IMR-90 (cell line): ENCODE results near the gene CIT. TPM values are rescaled to one million over a fixed set of nuclear protein-coding genes. Genes with fewer than 3 reads are reported as not detected.

ENCODE experiments used
- ATAC-seq: fragments of 200-7000 bp; cut with Tn5 transposase; 2 replicates; pipeline ENCODE4 v1.9.1; 2020; ENCODE audit warnings: low read depth, mild to moderate bottlenecking, moderate library complexity
- BruUV-seq: library from RNA; stranded (reverse); fragments of 400-500 nt; replicated peaks from 2 replicates; lab custom pipeline; 2021; lab: Mats Ljungman, UMichigan
- CTCF ChIA-PET: fragments of 300-600 bp; formaldehyde crosslinking; extraction: SDS; loops from one replicate; lab custom pipeline; 2021; ENCODE audit warnings: antibody characterized with exemption; lab: Yijun Ruan, JAX
- POLR2A ChIA-PET: fragments of 300-600 bp; sonication (Branson Sonifier 250); formaldehyde crosslinking; loops from one replicate; lab custom pipeline; 2022; ENCODE audit warnings: antibody characterized with exemption; ENCODE audit not compliant: unreplicated experiment; lab: Charles Lee
- DNase-seq: peaks from one replicate; pipeline ENCODE4 v3.0.0; 2013
- H2AFZ ChIP-seq: replicated peaks from 2 replicates; pipeline ENCODE3; 2013; ENCODE audit warnings: low read length, mild to moderate bottlenecking; ENCODE audit not compliant: poor library complexity
- H2AK5ac ChIP-seq: 2 replicates; pipeline ENCODE4 v1.6.1; 2013; ENCODE audit warnings: low read depth, low read length, inconsistent platforms
- H2AK9ac ChIP-seq: replicated peaks from 2 replicates; pipeline ENCODE3; 2013; ENCODE audit warnings: mild to moderate bottlenecking, low read depth, low read length, moderate library complexity; ENCODE audit not compliant: poor library complexity
- H2BK120ac ChIP-seq: 2 replicates; pipeline ENCODE4 v1.6.1; 2013; ENCODE audit warnings: low read depth, low read length, inconsistent platforms
- H2BK15ac ChIP-seq: 3 replicates; pipeline ENCODE4 v1.6.1; 2013; ENCODE audit warnings: low read depth, low read length, inconsistent platforms
- H2BK20ac ChIP-seq: 2 replicates; pipeline ENCODE4 v1.6.1; 2013; ENCODE audit warnings: low read depth, mild to moderate bottlenecking, inconsistent platforms, low read length, moderate library complexity
- H2BK5ac ChIP-seq: 2 replicates; pipeline ENCODE4 v1.6.1; 2013; ENCODE audit warnings: mild to moderate bottlenecking, low read depth, low read length, inconsistent platforms; ENCODE audit not compliant: poor library complexity, severe bottlenecking
- H3K14ac ChIP-seq: replicated peaks from 2 replicates; pipeline ENCODE4 v1.6.1; 2013; ENCODE audit warnings: low read depth, low read length, inconsistent platforms
- H3K18ac ChIP-seq: 2 replicates; pipeline ENCODE4 v1.6.1; 2013; ENCODE audit warnings: low read depth, low read length, control low read depth
- H3K23ac ChIP-seq: 2 replicates; pipeline ENCODE4 v1.6.1; 2013; ENCODE audit warnings: low read depth, low read length, inconsistent platforms
- H3K27ac ChIP-seq: 2 replicates; pipeline ENCODE4 v1.5.1; 2013; ENCODE audit warnings: mild to moderate bottlenecking, control low read depth, low read length; ENCODE audit not compliant: insufficient read depth
- H3K27me3 ChIP-seq: 2 replicates; pipeline ENCODE4 v1.6.1; 2013; ENCODE audit warnings: low read length; ENCODE audit not compliant: control insufficient read depth, insufficient read depth
- H3K36me3 ChIP-seq: 2 replicates; pipeline ENCODE4 v1.6.1; 2013; ENCODE audit warnings: low read length, mixed read lengths; ENCODE audit not compliant: control insufficient read depth, insufficient read depth
- H3K4ac ChIP-seq: 2 replicates; pipeline ENCODE4 v1.6.1; 2013; ENCODE audit warnings: low read depth, low read length, inconsistent platforms
- H3K4me1 ChIP-seq: 2 replicates; pipeline ENCODE4 v1.6.1; 2013; ENCODE audit warnings: low read length, mixed read lengths; ENCODE audit not compliant: control insufficient read depth, insufficient read depth
- H3K4me2 ChIP-seq: 2 replicates; pipeline ENCODE4 v1.6.1; 2013; ENCODE audit warnings: low read depth, mild to moderate bottlenecking, control low read depth, low read length, moderate library complexity
- H3K4me3 ChIP-seq: 2 replicates; pipeline ENCODE4 v1.5.1; 2013; ENCODE audit warnings: low read depth, mild to moderate bottlenecking, control low read depth, low read length, moderate library complexity; ENCODE audit not compliant: insufficient read depth
- H3K56ac ChIP-seq: 2 replicates; pipeline ENCODE4 v1.6.1; 2013; ENCODE audit warnings: low read length, inconsistent platforms; ENCODE audit not compliant: insufficient read depth; ENCODE audit errors: extremely low read depth
- H3K79me1 ChIP-seq, 2 experiments: 2 replicates each; pipeline ENCODE4 v1.6.1; 2013; ENCODE audit warnings: low read length in 2 of 2, inconsistent platforms in 1 of 2, low read depth in 1 of 2
- H3K9ac ChIP-seq: 2 replicates; pipeline ENCODE4 v1.6.1; 2013; ENCODE audit warnings: low read depth, low read length, control low read depth
- H3K9me1 ChIP-seq: 2 replicates; pipeline ENCODE4 v1.6.1; 2013; ENCODE audit warnings: low read length, inconsistent platforms; ENCODE audit not compliant: insufficient read depth
- H3K9me3 ChIP-seq: 2 replicates; pipeline ENCODE4 v1.6.1; 2013; ENCODE audit warnings: low read length; ENCODE audit not compliant: control insufficient read depth, insufficient read depth
- H4K20me1 ChIP-seq: 2 replicates; pipeline ENCODE4 v1.6.1; 2013; ENCODE audit warnings: low read length, inconsistent platforms; ENCODE audit not compliant: insufficient read depth
- H4K5ac ChIP-seq: 2 replicates; pipeline ENCODE4 v1.6.1; 2013; ENCODE audit warnings: mild to moderate bottlenecking, low read depth, low read length, control low read depth
- H4K8ac ChIP-seq, 2 experiments: 2 replicates each; pipeline ENCODE4 v1.6.1; 2013; ENCODE audit warnings: low read depth in 2 of 2, low read length in 2 of 2, control low read depth in 1 of 2, inconsistent platforms in 1 of 2
- H4K91ac ChIP-seq: 2 replicates; pipeline ENCODE4 v1.6.1; 2013; ENCODE audit warnings: low read depth, low read length, inconsistent platforms; ENCODE audit not compliant: insufficient read depth
- MAFK ChIP-seq: IDR thresholded peaks from 2 replicates; pipeline ENCODE4 v1.6.1; 2012; ENCODE audit warnings: low read depth, low read length, improper control_type of control experiment
- MAZ ChIP-seq: IDR thresholded peaks from 2 replicates; pipeline ENCODE4 v1.6.1; 2012; ENCODE audit warnings: low read depth, mild to moderate bottlenecking, low read length, improper control_type of control experiment, moderate library complexity, borderline replicate concordance
- MXI1 ChIP-seq: IDR thresholded peaks from 2 replicates; pipeline ENCODE4 v1.6.1; 2012; ENCODE audit warnings: low read depth, mild to moderate bottlenecking, low read length, moderate library complexity, borderline replicate concordance
- RAD21 ChIP-seq: IDR thresholded peaks from 2 replicates; pipeline ENCODE4 v1.6.1; 2012; ENCODE audit warnings: low read length, improper control_type of control experiment
- SMC3 ChIP-seq: fragments of 150-350 bp; IDR thresholded peaks from 2 replicates; pipeline ENCODE4 v1.6.1; 2016; ENCODE audit warnings: low read depth, mild to moderate bottlenecking, antibody characterized with exemption, low read length, moderate library complexity
- USF2 ChIP-seq: fragments of 150-350 bp; IDR thresholded peaks from 2 replicates; pipeline ENCODE4 v1.6.1; 2017; ENCODE audit warnings: mild to moderate bottlenecking, antibody characterized with exemption, low read length, low read depth
- WGBS, 2 experiments: methylation state at CpG; one replicate each; pipeline versions ENCODE4 v1.1.5 to v1.1.7; 2013; ENCODE audit warnings: missing lambda C conversion rate in 2 of 2; ENCODE audit not compliant: insufficient read length in 1 of 2; ENCODE audit errors: extremely low coverage in 2 of 2; 5-methylcytosine and 5-hydroxymethylcytosine counted together
- dilution Hi-C: fragments of 300-500 bp; cut with HindIII; formaldehyde crosslinking; loops from one replicate; pipeline ENCODE4 v1.14.3; 2018; ENCODE audit warnings: low sequenced_read_pairs; ENCODE audit not compliant: unreplicated experiment
- in situ Hi-C: fragments of 300-500 bp; cut with MboI; formaldehyde crosslinking; loops from 3 replicates; pipeline ENCODE4 v1.14.3; 2019; ENCODE audit warnings: low sequenced_read_pairs, inconsistent platforms, mixed read lengths
- intact Hi-C: fragments of 100-400 bp; cut with micrococcal nuclease; formaldehyde crosslinking; loops from 2 replicates; pipeline ENCODE4 v1.10.0; 2022
- polyA plus RNA-seq, 3 experiments: library from polyadenylated mRNA; depleted of rRNA; stranded (reverse); fragments of >200 nt; gene quantifications; 2 replicates each; pipeline ENCODE4 v1.2.3, GENCODE V29; 2012; ENCODE audit warnings: low replicate concordance in 1 of 3
- total RNA-seq: library from RNA; depleted of rRNA; stranded (reverse); fragments of >200 nt; gene quantifications from 2 replicates; pipeline ENCODE4 v1.2.3, GENCODE V29; 2012
- TF ChIP-seq, protein P1 (sequence below): conservative IDR thresholded peaks from 2 replicates; pipeline ENCODE4 v1.5.1; 2012; ENCODE audit warnings: mild to moderate bottlenecking, low read depth, low read length, improper control_type of control experiment

Gene CIT
- total and polyA plus RNA-seq, 2 of the 4 experiments (the other 2 are of a cell fraction), result 13.1 to 21.0 TPM

GRCh38 chr12:119902084-119902509, 25.0 kb upstream of the CIT start:
- Histone ChIP-seq H4K20me1 (no peaks in the 10 kb centered on the region), H2AFZ (no peak overlapping the region), H3K9ac (no peak overlapping the region), H3K9me3 (no peaks in the 10 kb centered on the region), H3K14ac (no peak overlapping the region), H3K4me1 (no peaks in the 10 kb centered on the region), H3K23ac (no peak overlapping the region), H3K18ac (no peak overlapping the region), H3K4me3 (no peak overlapping the region), H3K56ac (no peak overlapping the region), H3K27ac (no peak overlapping the region), H4K91ac (no peak overlapping the region), H4K8ac (no peak overlapping the region), H2AK9ac (no peak overlapping the region), H3K4me2 (no peak overlapping the region), H2BK120ac (no peak overlapping the region), H2BK20ac (no peak overlapping the region), H2BK5ac (no peak overlapping the region), H2AK5ac (no peak overlapping the region), H3K9me1 (no peaks in the 10 kb centered on the region; the same call in 1 of the 2 replicates), H2BK15ac (no peak overlapping the region), H4K5ac (no peak overlapping the region), H3K36me3 (no peaks in the 10 kb centered on the region), H3K4ac (no peak overlapping the region), H3K79me1 (no peaks in the 10 kb centered on the region), H3K27me3 (0 out of 2 replicates have a peak, but pooled peaks cover 3% of the 10 kb centered on the region)
- ATAC-seq (peak; percentile 100), DNase-seq (peak; percentile 77)
- intact Hi-C loops, result loop anchor here (2.0 kb wide), 3 partner anchors 99 to 235 kb away; no protein-coding TSS in a partner anchor
- TF ChIP-seq, protein P1, sequence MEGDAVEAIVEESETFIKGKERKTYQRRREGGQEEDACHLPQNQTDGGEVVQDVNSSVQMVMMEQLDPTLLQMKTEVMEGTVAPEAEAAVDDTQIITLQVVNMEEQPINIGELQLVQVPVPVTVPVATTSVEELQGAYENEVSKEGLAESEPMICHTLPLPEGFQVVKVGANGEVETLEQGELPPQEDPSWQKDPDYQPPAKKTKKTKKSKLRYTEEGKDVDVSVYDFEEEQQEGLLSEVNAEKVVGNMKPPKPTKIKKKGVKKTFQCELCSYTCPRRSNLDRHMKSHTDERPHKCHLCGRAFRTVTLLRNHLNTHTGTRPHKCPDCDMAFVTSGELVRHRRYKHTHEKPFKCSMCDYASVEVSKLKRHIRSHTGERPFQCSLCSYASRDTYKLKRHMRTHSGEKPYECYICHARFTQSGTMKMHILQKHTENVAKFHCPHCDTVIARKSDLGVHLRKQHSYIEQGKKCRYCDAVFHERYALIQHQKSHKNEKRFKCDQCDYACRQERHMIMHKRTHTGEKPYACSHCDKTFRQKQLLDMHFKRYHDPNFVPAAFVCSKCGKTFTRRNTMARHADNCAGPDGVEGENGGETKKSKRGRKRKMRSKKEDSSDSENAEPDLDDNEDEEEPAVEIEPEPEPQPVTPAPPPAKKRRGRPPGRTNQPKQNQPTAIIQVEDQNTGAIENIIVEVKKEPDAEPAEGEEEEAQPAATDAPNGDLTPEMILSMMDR, result peak; percentile 89
- TF ChIP-seq MAFK (peak; percentile 24; the same call in 1 of the 2 replicates), SMC3 (peak; percentile 79), RAD21 (peak; percentile 88), USF2 (no peak), MAZ (no peak), MXI1 (no peak)
- no TSS peak for BruUV-seq
- ChIA-PET POLR2A (no interaction called here), CTCF (interaction anchor here (0.5 to 0.7 kb wide), 3 partner anchors 81 to 260 kb away, joined by 3 to 4 read pairs (median 3); no protein-coding TSS in a partner anchor)
- in situ Hi-C loops, result no loop called here
- dilution Hi-C loops, result no loop called here
- 0% methylated on average over 1 of the region's 5 CpGs; no CpG with 5 or more reads in 1 of the 2 experiments for WGBS, 2 experiments
